Ovary (tissue), 3 donors: ENCODE data around the gene PHF11.

Experiments used
- EP300 ChIP-seq: sonication (generic); formaldehyde crosslinking; IDR thresholded peaks from one replicate; pipeline ENCODE4 v1.6.1; 2017; ENCODE audit warnings: antibody characterized with exemption
- TF ChIP-seq, protein P1 (sequence below), 3 donors: fragments of 450-650 bp in 2 of 3; fragments of 200-600 bp in 1 of 3; IDR thresholded peaks; one replicate each; pipeline versions ENCODE4 v1.5.1 to v1.8.0; 2016 to 2022; ENCODE audit warnings: antibody characterized with exemption in 3 of 3, mild to moderate bottlenecking in 1 of 3
- donor health status: DM: no; HTN: no; CAD: no.

DNA sequence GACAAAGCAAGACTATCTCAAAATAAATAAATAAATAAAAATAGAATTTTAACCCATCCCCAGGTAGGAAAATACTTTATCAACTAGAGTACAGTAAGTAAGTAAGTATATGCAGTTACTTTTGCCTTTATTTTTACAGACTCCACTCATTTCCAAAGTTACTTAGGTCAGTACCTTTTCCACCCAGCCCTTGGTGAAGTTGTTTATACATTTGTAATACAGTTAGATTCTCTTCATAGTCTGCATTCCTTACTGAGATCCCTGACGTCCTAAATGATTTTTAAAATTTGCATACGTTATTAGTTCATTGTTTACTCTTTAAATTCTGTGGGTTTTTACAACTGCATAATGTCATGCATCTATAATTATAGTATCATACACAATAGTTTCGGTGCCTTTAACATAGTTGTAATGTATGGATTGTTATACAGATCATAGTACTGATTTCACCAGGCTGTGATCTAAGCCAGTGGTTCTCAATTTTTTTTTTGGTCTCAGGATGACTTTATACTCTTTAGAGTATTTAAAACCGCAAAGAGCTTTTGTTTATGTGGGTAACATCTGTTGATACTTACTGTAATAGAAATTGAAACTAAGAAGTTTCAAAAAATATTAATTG is 41.3 kb upstream of the PHF11 start:
- TF ChIP-seq, protein P1, sequence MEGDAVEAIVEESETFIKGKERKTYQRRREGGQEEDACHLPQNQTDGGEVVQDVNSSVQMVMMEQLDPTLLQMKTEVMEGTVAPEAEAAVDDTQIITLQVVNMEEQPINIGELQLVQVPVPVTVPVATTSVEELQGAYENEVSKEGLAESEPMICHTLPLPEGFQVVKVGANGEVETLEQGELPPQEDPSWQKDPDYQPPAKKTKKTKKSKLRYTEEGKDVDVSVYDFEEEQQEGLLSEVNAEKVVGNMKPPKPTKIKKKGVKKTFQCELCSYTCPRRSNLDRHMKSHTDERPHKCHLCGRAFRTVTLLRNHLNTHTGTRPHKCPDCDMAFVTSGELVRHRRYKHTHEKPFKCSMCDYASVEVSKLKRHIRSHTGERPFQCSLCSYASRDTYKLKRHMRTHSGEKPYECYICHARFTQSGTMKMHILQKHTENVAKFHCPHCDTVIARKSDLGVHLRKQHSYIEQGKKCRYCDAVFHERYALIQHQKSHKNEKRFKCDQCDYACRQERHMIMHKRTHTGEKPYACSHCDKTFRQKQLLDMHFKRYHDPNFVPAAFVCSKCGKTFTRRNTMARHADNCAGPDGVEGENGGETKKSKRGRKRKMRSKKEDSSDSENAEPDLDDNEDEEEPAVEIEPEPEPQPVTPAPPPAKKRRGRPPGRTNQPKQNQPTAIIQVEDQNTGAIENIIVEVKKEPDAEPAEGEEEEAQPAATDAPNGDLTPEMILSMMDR (IDR thresholded peaks at IDR 0.05), result no peak
- no peak for TF ChIP-seq EP300
